ENCODE data around the gene WDFY3.

The WDFY3 gene

DNA sequence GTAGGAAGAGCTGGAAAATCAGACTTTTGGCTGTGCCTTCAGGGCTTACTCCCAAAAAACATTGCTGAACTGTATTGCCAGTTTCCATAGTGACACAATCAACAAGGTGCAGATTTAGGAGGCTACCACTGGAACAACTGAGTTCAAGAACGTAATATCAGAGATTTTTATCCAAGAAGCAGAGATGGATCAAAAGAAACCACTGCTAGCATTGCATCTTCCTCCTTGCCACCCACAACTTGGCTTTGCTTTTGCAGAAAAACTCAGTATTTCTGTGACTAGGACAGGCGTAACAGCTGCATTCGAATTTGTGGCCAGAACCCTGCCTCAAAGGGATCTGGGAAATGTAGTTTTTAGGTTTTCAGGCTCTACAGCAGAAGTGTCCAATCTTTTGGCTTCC, 27.8 kb upstream of the WDFY3 start:
- Histone ChIP-seq H3K4me3 (ENCODE audit: low read length) (no peak overlapping the region), H3K27me3 (ENCODE audit: low read depth, low read length) (no peaks in the 10 kb centered on the region), H3K27ac (ENCODE audit: low read length) (no peak overlapping the region), H2AFZ (ENCODE audit: low read depth, low read length) (no peak overlapping the region), H3K79me2 (ENCODE audit: low read length) (no peaks in the 10 kb centered on the region), H3K9me3 (ENCODE audit: insufficient read depth, low read length) (no peaks in the 10 kb centered on the region), H3K4me1 (ENCODE audit: low read length) (no peaks in the 10 kb centered on the region), H3K4me2 (ENCODE audit: low read length) (no peak overlapping the region), H4K20me1 (ENCODE audit: insufficient read depth, low read length) (no peaks in the 10 kb centered on the region), H3K36me3 (replicated peaks; ENCODE audit: low read depth, low read length) (no peaks in the 10 kb centered on the region), H3K9ac (ENCODE audit: low read length) (no peak overlapping the region)
- no peak for TF ChIP-seq EZH2phosphoT487 (IDR thresholded peaks at IDR 0.05; ENCODE audit: low read depth)
- TF ChIP-seq, protein P1, sequence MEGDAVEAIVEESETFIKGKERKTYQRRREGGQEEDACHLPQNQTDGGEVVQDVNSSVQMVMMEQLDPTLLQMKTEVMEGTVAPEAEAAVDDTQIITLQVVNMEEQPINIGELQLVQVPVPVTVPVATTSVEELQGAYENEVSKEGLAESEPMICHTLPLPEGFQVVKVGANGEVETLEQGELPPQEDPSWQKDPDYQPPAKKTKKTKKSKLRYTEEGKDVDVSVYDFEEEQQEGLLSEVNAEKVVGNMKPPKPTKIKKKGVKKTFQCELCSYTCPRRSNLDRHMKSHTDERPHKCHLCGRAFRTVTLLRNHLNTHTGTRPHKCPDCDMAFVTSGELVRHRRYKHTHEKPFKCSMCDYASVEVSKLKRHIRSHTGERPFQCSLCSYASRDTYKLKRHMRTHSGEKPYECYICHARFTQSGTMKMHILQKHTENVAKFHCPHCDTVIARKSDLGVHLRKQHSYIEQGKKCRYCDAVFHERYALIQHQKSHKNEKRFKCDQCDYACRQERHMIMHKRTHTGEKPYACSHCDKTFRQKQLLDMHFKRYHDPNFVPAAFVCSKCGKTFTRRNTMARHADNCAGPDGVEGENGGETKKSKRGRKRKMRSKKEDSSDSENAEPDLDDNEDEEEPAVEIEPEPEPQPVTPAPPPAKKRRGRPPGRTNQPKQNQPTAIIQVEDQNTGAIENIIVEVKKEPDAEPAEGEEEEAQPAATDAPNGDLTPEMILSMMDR (IDR thresholded peaks at IDR 0.05; ENCODE audit: low read depth, low read length): no peak

DNA sequence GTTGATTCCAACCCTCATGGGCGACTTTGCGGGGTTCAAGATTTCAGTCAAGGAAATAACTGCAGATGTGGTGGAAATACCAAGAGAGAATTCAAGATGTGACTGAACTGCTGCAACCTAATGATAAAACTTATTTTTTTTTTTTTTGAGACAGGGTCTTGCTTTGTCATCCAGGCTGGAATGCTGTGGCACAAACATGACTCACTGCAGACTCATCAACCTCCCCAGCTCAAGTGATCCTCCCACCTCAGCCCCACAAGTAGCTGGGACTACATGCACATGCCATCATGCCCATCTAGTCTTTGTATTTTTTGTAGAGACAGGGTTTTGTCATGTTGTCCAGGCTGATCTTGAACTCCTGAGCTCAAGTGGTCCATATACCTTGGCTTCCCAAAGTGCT, 19.5 kb upstream of the WDFY3 start:
- Histone ChIP-seq H3K4me1 (ENCODE audit: low read length) (no peaks in the 10 kb centered on the region), H2AFZ (ENCODE audit: low read depth, low read length) (no peak overlapping the region), H3K9me3 (ENCODE audit: insufficient read depth, low read length) (no peaks in the 10 kb centered on the region), H3K36me3 (replicated peaks; ENCODE audit: low read depth, low read length) (no peaks in the 10 kb centered on the region), H3K4me2 (ENCODE audit: low read length) (no peak overlapping the region), H3K27ac (ENCODE audit: low read length) (no peak overlapping the region), H3K4me3 (ENCODE audit: low read length) (no peak overlapping the region), H3K79me2 (ENCODE audit: low read length) (no peaks in the 10 kb centered on the region), H3K27me3 (ENCODE audit: low read depth, low read length) (no peaks in the 10 kb centered on the region), H3K9ac (ENCODE audit: low read length) (no peak overlapping the region), H4K20me1 (ENCODE audit: insufficient read depth, low read length) (no peaks in the 10 kb centered on the region)
- TF ChIP-seq EZH2phosphoT487 (IDR thresholded peaks at IDR 0.05; ENCODE audit: low read depth): no peak
- TF ChIP-seq, protein P1 (IDR thresholded peaks at IDR 0.05; ENCODE audit: low read depth, low read length): no peak

DNA sequence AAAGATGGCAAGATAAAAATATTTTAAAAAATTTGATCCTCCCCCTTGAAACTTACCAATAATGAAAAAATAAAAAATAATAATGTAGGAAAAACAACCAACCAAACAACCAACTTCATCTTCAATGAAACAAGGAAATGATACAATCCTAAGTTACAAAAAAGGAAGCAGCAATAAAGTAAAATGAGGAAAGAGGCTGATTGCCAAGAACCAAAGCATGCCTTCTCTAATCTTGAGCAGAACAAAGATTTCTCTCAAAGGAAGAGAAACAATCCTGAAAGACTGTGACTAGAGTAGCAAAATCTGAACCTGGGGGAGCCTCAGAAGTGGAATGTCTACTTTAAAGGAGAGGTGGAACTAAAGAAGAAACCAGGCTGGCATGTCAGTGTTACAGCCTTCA, 10.9 kb upstream of the WDFY3 start:
- no peaks in the 10 kb centered on the region for H3K79me2 ChIP-seq (ENCODE audit: low read length)
- TF ChIP-seq EZH2phosphoT487 (IDR thresholded peaks at IDR 0.05; ENCODE audit: low read depth): no peak
- TF ChIP-seq, protein P1 (IDR thresholded peaks at IDR 0.05; ENCODE audit: low read depth, low read length): no peak
- no peak overlapping the region for H3K4me2 ChIP-seq (ENCODE audit: low read length)

GRCh38 chr4:84973856-84974255, 7.4 kb upstream of the WDFY3 start:
- no peak overlapping the region for H2AFZ ChIP-seq (ENCODE audit: low read depth, low read length)
- no peaks in the 10 kb centered on the region for H3K79me2 ChIP-seq (ENCODE audit: low read length)
- no peak overlapping the region for H3K9ac ChIP-seq (ENCODE audit: low read length)
- H3K27ac ChIP-seq (ENCODE audit: low read length): no peak overlapping the region
- H3K9me3 ChIP-seq (ENCODE audit: insufficient read depth, low read length): no peaks in the 10 kb centered on the region
- H3K4me3 ChIP-seq (ENCODE audit: low read length): no peak overlapping the region
- H3K4me1 ChIP-seq (ENCODE audit: low read length): peaks cover 21% of the 10 kb centered on the region
- no peak overlapping the region for H3K4me2 ChIP-seq (ENCODE audit: low read length)
- H3K36me3 ChIP-seq (replicated peaks; ENCODE audit: low read depth, low read length): no peaks in the 10 kb centered on the region
- no peak for TF ChIP-seq EZH2phosphoT487 (IDR thresholded peaks at IDR 0.05; ENCODE audit: low read depth)
- TF ChIP-seq, protein P1 (IDR thresholded peaks at IDR 0.05; ENCODE audit: low read depth, low read length): no peak
- no peaks in the 10 kb centered on the region for H4K20me1 ChIP-seq (ENCODE audit: insufficient read depth, low read length)
- H3K27me3 ChIP-seq (ENCODE audit: low read depth, low read length): no peaks in the 10 kb centered on the region

More for the DNA sequence above, 10.9 kb upstream of the WDFY3 start:
- peak overlapping the region; percentile 6; the same call in 1 of the 2 replicates for H3K27ac ChIP-seq (ENCODE audit: low read length)
- no peak overlapping the region for H3K4me3 ChIP-seq (ENCODE audit: low read length)
- H3K27me3 ChIP-seq (ENCODE audit: low read depth, low read length): no peaks in the 10 kb centered on the region
- H2AFZ ChIP-seq (ENCODE audit: low read depth, low read length): no peak overlapping the region
- peaks cover 10% of the 10 kb centered on the region for H3K4me1 ChIP-seq (ENCODE audit: low read length)
- no peaks in the 10 kb centered on the region for H3K9me3 ChIP-seq (ENCODE audit: insufficient read depth, low read length)
- H4K20me1 ChIP-seq (ENCODE audit: insufficient read depth, low read length): no peaks in the 10 kb centered on the region
- no peaks in the 10 kb centered on the region for H3K36me3 ChIP-seq (replicated peaks; ENCODE audit: low read depth, low read length)
- H3K9ac ChIP-seq (ENCODE audit: low read length): no peak overlapping the region

All from OCI-LY3 (cell line).